NB4 (cell line): Measurements from ENCODE around the gene RGPD4.
"Not testable (repeated sequence)": the region's sequence is repeated elsewhere in the genome, so short reads cannot be mapped to it uniquely, and the experiment has no call there.

Experiments
- CTCF ChIP-seq: IDR thresholded peaks from one replicate; pipeline ENCODE4 v1.5.1; 2012; ENCODE audit warnings: low read depth, low read length
- MYC ChIP-seq: IDR thresholded peaks from 2 replicates; pipeline ENCODE4 v1.6.1; 2011; ENCODE audit warnings: low read depth, low read length
- TF ChIP-seq, protein P1 (sequence below): IDR thresholded peaks from 2 replicates; pipeline ENCODE4 v1.6.1; 2011; ENCODE audit warnings: low read depth, low read length

GRCh38 chr2:107826749-107827148, at the start of gene RGPD4:
- TF ChIP-seq CTCF, MYC: not testable (repeated sequence)
- TF ChIP-seq, protein P1, sequence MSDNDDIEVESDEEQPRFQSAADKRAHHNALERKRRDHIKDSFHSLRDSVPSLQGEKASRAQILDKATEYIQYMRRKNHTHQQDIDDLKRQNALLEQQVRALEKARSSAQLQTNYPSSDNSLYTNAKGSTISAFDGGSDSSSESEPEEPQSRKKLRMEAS: not testable (repeated sequence)
